Mammary epithelial cell (primary cell): ENCODE measurements around the gene RNF213.

Experiments
- CTCF ChIP-seq, 2 donors: IDR thresholded peaks in 1 of 2; conservative IDR thresholded peaks in 1 of 2; 2 replicates each; pipeline ENCODE4 v1.5.1; 2011 to 2012; ENCODE audit warnings: inconsistent platforms in 2 of 2, low read length in 2 of 2, mild to moderate bottlenecking in 2 of 2, control low read depth in 1 of 2, low read depth in 1 of 2; ENCODE audit not compliant: insufficient read depth in 1 of 2; ENCODE audit errors: extremely low read depth in 1 of 2
- EZH2 ChIP-seq: IDR thresholded peaks from 2 replicates; pipeline ENCODE4 v1.6.1; 2012; ENCODE audit warnings: low read length, inconsistent platforms, borderline replicate concordance

GRCh38 chr17:80261895-80262279 lies 1.2 kb downstream of the RNF213 start:
- TF ChIP-seq EZH2 = no peak
- no peak for TF ChIP-seq CTCF (conservative IDR thresholded peaks at IDR 0.05 in 1 of 2, IDR thresholded peaks at IDR 0.05 in 1 of 2; ENCODE audit: extremely low read depth in 1 of 2, insufficient read depth in 1 of 2, low read depth in 1 of 2, low read length in 2 of 2)
